GM21717 (cell line): ENCODE results near the gene C1orf159.
"Not testable (repeated sequence)": the region's sequence is repeated elsewhere in the genome, so short reads cannot be mapped to it uniquely, and the experiment has no call there.

Experiments used
- ATAC-seq: cut with Tn5 transposase; IDR thresholded peaks from one replicate; pipeline ENCODE4 v1.9.1; 2021; ENCODE audit warnings: mild to moderate bottlenecking, moderate library complexity; ENCODE audit not compliant: unreplicated experiment

C1orf159 gene

DNA sequence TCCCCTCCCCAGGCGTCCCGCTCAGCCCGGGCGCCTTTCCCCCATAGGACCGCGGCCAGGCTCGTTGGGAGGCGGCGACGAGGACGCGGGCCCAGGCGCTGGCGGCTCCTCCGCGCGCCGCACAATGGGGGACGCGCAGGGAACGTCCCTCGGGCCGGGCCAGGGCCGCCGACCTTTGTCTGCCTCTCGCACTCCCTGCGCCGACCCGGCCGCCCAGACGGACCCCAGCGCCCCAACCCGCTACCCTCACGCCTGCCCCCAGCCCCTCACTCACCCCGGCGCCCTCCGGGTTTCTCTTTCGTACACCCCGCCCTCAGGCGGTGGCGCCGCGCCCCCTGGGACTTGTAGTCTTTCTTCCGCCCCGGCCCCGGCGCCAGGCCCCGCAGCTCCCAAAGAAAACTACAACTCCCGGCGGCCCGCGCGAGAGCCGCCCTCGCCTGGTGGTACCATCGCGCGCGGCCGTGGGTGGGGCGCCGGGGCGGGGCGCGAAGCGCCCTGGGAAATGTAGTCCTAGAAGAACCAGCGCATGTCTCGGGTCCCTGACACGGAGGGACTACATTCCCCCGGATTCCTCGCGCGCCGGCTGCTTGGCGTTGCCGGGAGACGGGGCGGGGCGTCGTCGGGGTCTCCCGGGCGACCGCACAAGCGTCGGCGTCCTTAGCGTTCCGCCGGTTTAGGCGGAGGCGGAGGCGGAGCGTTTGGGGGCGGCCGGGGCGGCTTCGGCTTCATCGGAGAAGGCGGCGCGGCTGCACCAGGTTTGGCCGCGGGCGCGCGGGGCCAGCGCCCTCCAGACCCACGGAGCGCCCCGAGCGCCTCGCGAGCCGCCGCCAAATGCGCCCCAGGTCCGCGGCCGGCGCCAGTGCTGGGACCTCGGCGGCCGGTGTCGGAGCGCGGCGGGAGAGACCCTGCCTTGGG is at the start of gene C1orf159:
Gene C1orf159 (minus strand): TSS at position 304 of the 915 bp plus-strand sequence. CDS start 24,546 bp downstream, outside the sequence.
- ATAC-seq = peak; percentile 85

DNA sequence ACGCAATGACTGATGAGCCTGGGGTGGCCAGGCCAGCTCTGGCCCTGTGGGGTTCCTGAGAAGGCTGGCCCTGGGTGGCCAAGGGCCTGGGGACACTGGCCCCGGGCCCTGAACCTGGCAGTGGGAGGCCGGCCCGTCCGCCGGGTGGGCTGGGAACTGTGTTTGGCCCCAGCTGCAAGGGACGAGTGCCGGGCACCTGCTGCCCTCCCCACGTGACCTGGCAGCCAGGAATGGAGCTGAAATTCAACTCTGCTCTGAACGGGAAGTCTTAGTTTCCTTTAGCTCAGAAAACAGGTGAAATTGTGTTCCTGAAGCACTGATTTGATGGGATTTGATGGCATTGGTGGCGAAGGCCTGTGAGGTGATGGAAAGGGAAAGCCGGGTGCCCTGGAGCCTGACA is 49.6 kb upstream of the C1orf159 start:
- ATAC-seq = no peak

DNA sequence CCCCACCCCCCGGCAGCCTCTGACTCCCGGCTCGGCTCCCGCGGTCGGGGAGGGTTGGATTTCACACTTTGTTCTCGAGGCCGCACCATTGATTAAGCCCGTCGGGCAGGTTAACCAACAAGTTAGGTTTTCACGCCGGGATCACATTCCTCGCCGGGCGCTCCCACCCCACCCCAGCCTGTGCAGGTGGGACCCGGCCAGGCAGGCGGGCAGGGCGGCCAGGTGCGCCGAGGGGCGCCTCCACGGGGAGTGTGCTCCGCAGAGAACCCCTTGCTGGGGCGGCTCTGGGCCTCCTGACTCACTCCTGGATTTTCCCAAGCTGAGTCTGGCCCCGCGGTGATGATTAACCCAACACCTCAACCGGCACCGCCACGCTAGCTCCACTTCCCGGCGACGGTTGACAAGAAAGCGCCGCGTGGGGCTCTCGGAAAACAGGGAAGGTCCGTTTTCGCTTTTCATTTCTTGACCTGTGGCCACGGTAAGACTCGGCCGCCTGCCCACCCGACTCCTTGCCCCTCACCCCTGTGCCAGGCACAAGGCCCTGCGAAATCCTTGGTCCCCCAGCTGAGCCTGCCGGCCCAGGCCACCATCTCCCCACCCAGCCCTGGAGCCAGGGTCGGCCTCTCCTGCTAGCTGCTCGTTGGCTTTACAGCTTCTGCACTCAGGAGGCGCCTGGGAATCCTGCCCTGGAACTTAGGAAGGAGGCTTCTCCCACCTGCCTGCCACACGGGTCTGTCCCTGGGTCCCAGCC is 49.0 kb upstream of the C1orf159 start:
- ATAC-seq = no peak

GRCh38 chr1:1164361-1164700 is 48.4 kb upstream of the C1orf159 start:
- no peak for ATAC-seq

DNA sequence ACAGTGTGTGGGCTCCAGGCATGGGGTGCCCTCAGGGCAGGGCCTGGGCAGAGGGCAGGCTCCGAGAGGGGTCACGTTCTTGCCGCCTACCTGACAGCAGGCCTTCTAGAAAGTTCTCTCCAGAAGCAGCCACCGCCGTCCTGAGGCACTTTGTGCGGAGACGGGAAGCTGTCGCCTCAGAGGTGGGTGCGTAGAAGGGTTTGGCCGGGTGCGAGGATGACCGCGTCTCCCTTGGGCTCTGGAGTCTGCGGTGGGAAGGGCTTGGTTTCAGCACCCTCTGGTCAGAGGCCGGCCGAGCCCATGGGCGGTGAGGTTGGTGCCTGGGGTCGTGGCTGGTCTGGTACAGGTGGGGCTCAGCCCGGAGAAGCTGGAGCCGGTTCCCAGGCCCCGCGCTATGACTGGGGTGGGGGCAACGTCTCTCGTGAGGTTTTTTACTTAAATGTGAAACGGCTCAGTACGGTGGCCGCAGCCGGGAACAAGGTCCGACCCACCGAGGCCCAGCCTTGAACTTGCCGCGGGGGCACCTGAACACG is 47.7 kb upstream of the C1orf159 start:
- no peak for ATAC-seq

DNA sequence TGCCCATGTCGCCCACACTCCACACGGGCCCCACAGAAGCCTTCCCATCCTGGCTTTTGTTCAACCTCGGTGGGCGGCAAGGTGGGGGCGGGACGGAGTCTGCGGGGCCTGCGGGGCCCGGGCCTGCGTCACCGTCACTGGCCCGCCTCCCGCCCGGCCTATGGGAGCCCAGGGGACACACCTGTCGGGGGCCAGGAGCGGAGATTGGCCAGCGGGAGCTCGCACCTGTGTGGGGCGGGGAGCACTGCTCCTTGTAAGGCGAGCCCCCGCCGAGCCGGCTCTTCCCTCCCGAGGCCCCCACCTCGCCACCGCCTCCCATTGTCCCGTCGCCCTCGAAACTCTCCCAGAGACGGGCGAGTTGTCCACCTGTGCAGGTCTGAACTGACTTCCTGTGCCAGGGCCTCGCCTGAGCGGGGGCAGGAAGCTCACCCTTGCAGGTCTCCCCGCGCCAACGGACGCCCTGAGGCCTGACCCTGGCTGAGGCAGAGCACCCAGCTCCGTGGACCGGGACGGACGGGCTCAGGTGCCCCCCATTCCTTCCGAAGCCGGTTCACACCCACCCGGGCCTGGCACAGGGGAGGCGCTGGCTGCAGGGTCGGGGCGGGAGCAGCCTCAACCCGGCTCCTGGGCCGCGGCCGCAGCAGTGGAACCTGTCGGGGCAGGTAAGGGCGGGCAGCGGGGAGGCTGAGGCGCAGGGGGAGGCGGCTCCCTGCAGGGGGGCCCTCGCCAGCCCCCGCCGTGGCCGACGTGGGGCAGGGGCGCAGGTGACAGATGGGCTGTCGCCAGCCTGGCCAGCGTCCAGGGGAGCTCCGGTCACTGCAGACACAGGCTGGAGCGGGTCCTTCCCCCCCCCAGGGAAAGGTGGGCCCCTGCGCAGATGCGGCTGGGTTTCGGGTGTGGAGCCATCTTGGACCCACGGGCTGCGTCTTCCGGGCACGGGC is 47.0 kb upstream of the C1orf159 start:
- no peak for ATAC-seq

- no peak for ATAC-seq
Observed at GRCh38 chr1:1161683-1162079, 45.8 kb upstream of the C1orf159 start.

GRCh38 chr1:1161078-1161682 is 45.3 kb upstream of the C1orf159 start:
- ATAC-seq = no peak

DNA sequence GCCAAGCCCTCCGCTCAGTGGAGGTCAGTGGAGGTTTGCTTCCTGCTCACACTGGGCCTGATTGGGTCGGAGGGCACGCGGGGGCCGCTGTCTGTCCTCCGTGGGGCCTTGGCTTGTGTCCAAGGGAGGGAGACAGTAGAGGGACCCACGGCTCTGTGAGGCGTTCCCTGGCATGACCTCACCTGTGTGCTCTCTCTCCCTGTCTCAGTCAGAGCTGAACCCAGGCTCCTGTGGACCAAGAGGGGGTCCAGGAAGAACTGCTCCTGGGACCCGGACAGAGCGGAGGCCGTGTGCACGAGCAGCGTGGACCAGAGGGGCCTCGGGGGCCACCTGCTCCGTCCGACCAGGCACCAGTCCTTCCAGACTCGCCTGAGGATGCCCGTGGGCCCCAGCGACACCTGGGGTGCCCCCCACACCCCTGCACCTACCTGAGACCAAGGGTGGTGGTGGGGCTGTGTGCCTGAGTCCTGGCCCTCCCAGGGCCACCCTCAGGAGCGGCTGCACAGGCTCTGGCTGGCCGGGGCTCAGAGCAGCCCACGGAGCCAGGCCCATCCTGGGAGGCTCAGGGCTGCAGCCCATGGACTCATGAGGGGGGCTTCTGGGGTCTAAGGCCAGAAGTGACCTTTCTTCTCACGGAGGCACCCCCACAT is 44.5 kb upstream of the C1orf159 start:
- no peak for ATAC-seq

- ATAC-seq = peak; percentile 38
Observed at GRCh38 chr1:1157914-1158710, 42.2 kb upstream of the C1orf159 start.

- peak; percentile 49 for ATAC-seq
Observed at GRCh38 chr1:1157426-1157913, 41.6 kb upstream of the C1orf159 start.

DNA sequence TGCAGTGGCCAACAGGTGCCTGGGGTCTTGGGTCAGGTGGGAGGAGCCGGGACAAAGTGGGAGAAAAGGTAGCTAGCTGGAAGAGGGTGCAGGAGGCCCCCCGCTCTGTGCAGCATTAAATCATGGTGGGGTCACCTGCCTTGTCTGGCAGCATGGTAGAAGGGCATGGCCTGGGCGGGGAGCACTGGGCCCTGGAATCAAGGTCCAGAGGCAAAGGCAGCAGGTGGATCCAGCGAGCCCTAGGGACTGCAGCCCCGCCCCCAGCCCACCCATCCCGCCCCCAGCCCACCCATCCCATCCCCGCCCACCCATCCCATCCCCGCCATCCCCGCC is 41.1 kb upstream of the C1orf159 start:
- no peak for ATAC-seq

- ATAC-seq = no peak
Observed at GRCh38 chr1:1156140-1157032, 40.5 kb upstream of the C1orf159 start.

DNA sequence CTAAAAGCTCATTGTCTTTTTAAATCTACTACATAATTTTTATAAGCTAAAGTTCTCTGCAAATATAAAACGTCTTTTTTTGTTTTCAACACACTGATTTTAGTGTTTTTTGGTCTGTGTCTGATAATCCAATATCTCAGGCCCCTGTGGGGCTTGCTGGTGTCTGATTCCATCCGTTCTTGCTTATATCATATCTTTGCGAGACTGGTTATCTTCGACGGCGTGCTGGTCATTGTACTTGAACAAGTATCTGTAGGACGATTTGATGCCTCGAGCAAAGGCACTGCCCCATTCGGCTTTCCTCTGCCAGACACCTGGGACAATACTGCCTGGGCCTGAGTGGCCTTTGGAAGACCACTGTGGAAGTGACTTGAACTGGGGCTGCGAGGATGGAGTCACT is 39.4 kb upstream of the C1orf159 start:
- no peak for ATAC-seq

DNA sequence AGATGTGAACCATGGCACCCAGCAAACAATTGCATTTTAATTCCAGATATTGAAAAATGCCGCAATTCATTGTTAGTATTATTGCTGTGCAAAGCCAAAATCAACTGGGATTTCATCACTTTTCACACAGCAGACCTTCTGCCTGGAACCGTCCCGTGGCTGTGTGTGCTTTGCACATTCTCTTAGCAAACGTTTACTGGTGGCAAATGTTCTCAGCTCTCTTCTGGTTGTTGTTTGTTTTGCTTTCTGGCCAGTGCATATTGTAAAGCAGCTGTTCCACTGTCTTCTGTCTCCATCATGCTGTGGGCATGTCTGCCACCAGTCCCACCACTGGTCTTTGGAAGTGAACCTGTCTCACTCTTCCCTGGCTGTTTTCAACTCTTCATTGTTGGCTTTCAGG is 38.0 kb upstream of the C1orf159 start:
- ATAC-seq = no peak

- not testable (repeated sequence) for ATAC-seq
Observed at GRCh38 chr1:1153215-1153614, 37.3 kb upstream of the C1orf159 start.

DNA sequence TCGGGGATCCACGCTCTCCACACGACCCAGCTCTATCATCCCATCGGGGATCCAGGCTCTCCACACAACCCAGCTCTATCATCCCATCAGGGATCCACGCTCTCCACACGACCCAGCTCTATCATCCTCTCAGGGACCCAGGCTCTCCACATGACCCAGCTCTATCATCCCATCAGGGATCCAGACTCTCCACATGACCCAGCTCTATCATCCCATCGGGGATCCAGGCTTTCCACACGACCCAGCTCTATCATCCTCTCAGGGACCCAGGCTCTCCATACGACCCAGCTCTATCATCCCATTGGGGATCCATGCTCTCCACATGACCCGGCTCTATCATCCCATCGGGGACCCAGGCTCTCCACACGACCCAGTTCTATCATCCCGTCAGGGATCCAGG is 36.5 kb upstream of the C1orf159 start:
- ATAC-seq = not testable (repeated sequence)

GRCh38 chr1:1151306-1151705 is 35.4 kb upstream of the C1orf159 start:
- ATAC-seq = no peak
